Suprapubic skin (tissue), 4 donors: Measurements from ENCODE around the gene PIGO. TPM values are rescaled to one million over a fixed set of nuclear protein-coding genes. Genes with fewer than 3 reads are reported as not detected.

Experiments
- DNase-seq, 2 donors: peaks; one replicate each; pipeline ENCODE4 v3.0.0-alpha.2; 2019; ENCODE audit warnings: low spot score in 2 of 2
- H3K27ac ChIP-seq: fragments of 200-600 bp; sonication (generic); one replicate; pipeline ENCODE4 v1.5.1; 2019
- H3K27me3 ChIP-seq: fragments of 200-600 bp; sonication (generic); one replicate; pipeline ENCODE4 v1.5.1; 2019
- H3K36me3 ChIP-seq: fragments of 200-600 bp; sonication (generic); one replicate; pipeline ENCODE4 v1.5.1; 2019
- H3K4me1 ChIP-seq: fragments of 200-600 bp; sonication (generic); one replicate; pipeline ENCODE4 v1.5.1; 2019
- H3K4me3 ChIP-seq: fragments of 200-600 bp; sonication (generic); one replicate; pipeline ENCODE4 v1.5.1; 2019; ENCODE audit warnings: mild to moderate bottlenecking
- H3K9me3 ChIP-seq: fragments of 200-600 bp; sonication (generic); one replicate; pipeline ENCODE4 v1.5.1; 2019
- CTCF ChIP-seq, 2 donors: fragments of 200-600 bp in 1 of 2; fragments of 450-650 bp in 1 of 2; sonication (generic) in 1 of 2; IDR thresholded peaks; one replicate each; pipeline ENCODE4 v1.5.1; 2016 to 2019; ENCODE audit warnings: antibody characterized with exemption in 2 of 2, mild to moderate bottlenecking in 1 of 2, moderate library complexity in 1 of 2
- EP300 ChIP-seq: sonication (generic); formaldehyde crosslinking; IDR thresholded peaks from one replicate; pipeline ENCODE4 v1.6.1; 2017; ENCODE audit warnings: antibody characterized with exemption
- POLR2A ChIP-seq, 2 donors: fragments of 450-650 bp; IDR thresholded peaks; one replicate each; pipeline ENCODE4 v1.6.1; 2017; ENCODE audit warnings: antibody characterized with exemption in 2 of 2, mild to moderate bottlenecking in 2 of 2, moderate library complexity in 2 of 2
- POLR2AphosphoS5 ChIP-seq, 3 donors: sonication (generic); formaldehyde crosslinking; IDR thresholded peaks; one replicate each; pipeline ENCODE4 v1.6.1; 2017; ENCODE audit warnings: antibody characterized with exemption in 3 of 3
- WGBS: methylation state at CpG from one replicate; pipeline ENCODE4 v1.1.5; 2018; 5-methylcytosine and 5-hydroxymethylcytosine counted together
- total RNA-seq, 4 donors: library from RNA; depleted of rRNA; stranded (reverse); fragments of >200 nt; gene quantifications; one replicate each; pipeline ENCODE4 v1.1.0, GENCODE V29; 2016

PIGO gene
- total RNA-seq, 4 donors from 2014 or later, result 14.5 to 26.3 (median 23.1) TPM

GRCh38 chr9:35054185-35054835 lies 42.1 kb downstream of the PIGO start:
- no peak for DNase-seq
- TF ChIP-seq CTCF (IDR thresholded peaks at IDR 0.05), result no peak
- no peak for TF ChIP-seq POLR2A (IDR thresholded peaks at IDR 0.05)
- no peak for TF ChIP-seq POLR2AphosphoS5 (IDR thresholded peaks at IDR 0.05)
- no peak for TF ChIP-seq EP300
- Histone ChIP-seq H3K36me3 (peaks cover 72% of the 10 kb centered on the region), H3K27me3 (no peaks in the 10 kb centered on the region), H3K27ac (no peak overlapping the region), H3K4me3 (no peak overlapping the region), H3K4me1 (no peaks in the 10 kb centered on the region), H3K9me3 (no peaks in the 10 kb centered on the region)
- WGBS, result 61% methylated on average over 5 of the region's 5 CpGs

GRCh38 chr9:35051069-35051967 lies 45.1 kb downstream of the PIGO start:
- WGBS, result 88% methylated on average over 7 of the region's 7 CpGs
- Histone ChIP-seq H3K36me3 (peaks cover 56% of the 10 kb centered on the region), H3K27ac (no peak overlapping the region), H3K4me3 (no peak overlapping the region), H3K9me3 (no peaks in the 10 kb centered on the region), H3K4me1 (no peaks in the 10 kb centered on the region), H3K27me3 (no peaks in the 10 kb centered on the region)
- TF ChIP-seq POLR2AphosphoS5 (IDR thresholded peaks at IDR 0.05) (no peak), POLR2A (IDR thresholded peaks at IDR 0.05) (no peak), CTCF (IDR thresholded peaks at IDR 0.05) (peak; percentile 31 to 58), EP300 (no peak)
- no peak for DNase-seq

- H3K27me3 ChIP-seq, result no peaks in the 10 kb centered on the region
- H3K9me3 ChIP-seq, result no peaks in the 10 kb centered on the region
- H3K27ac ChIP-seq, result no peak overlapping the region
- H3K4me1 ChIP-seq, result no peaks in the 10 kb centered on the region
- H3K4me3 ChIP-seq, result no peak overlapping the region
- peaks cover 49% of the 10 kb centered on the region for H3K36me3 ChIP-seq
- WGBS, result 94% methylated on average over 6 of the region's 6 CpGs
- no peak for DNase-seq
- TF ChIP-seq CTCF (IDR thresholded peaks at IDR 0.05) (no peak), EP300 (no peak), POLR2AphosphoS5 (IDR thresholded peaks at IDR 0.05) (no peak), POLR2A (IDR thresholded peaks at IDR 0.05) (no peak)
These were observed 47.9 kb downstream of the PIGO start for GRCh38 chr9:35048511-35048910.

- no peaks in the 10 kb centered on the region for H3K27me3 ChIP-seq
- H3K9me3 ChIP-seq, result no peaks in the 10 kb centered on the region
- DNase-seq, result no peak
- no peaks in the 10 kb centered on the region for H3K4me1 ChIP-seq
- TF ChIP-seq POLR2AphosphoS5 (IDR thresholded peaks at IDR 0.05) (no peak), EP300 (no peak), CTCF (IDR thresholded peaks at IDR 0.05) (no peak), POLR2A (IDR thresholded peaks at IDR 0.05) (no peak)
- no peak overlapping the region for H3K4me3 ChIP-seq
- H3K27ac ChIP-seq, result no peak overlapping the region
- H3K36me3 ChIP-seq, result peaks cover 38% of the 10 kb centered on the region
- 88% methylated on average over 3 of the region's 3 CpGs for WGBS
These were observed 52.3 kb downstream of the PIGO start for GRCh38 chr9:35044071-35044470.

- Histone ChIP-seq H3K4me3 (no peak overlapping the region), H3K9me3 (no peaks in the 10 kb centered on the region), H3K36me3 (peaks cover 32% of the 10 kb centered on the region), H3K4me1 (no peaks in the 10 kb centered on the region), H3K27me3 (no peaks in the 10 kb centered on the region), H3K27ac (no peak overlapping the region)
- WGBS, result 92% methylated on average over 6 of the region's 6 CpGs
- no peak for DNase-seq
- TF ChIP-seq POLR2AphosphoS5 (IDR thresholded peaks at IDR 0.05), result no peak
- no peak for TF ChIP-seq EP300
- TF ChIP-seq POLR2A (IDR thresholded peaks at IDR 0.05), result no peak
- TF ChIP-seq CTCF (IDR thresholded peaks at IDR 0.05), result no peak
These were observed 53.4 kb downstream of the PIGO start for GRCh38 chr9:35042891-35043545.
